GM21786 (cell line): Measurements from ENCODE around the gene NCAPD3.

Experiments used
- ATAC-seq: cut with Tn5 transposase; IDR thresholded peaks from one replicate; pipeline ENCODE4 v1.9.1; 2021; ENCODE audit not compliant: unreplicated experiment

The NCAPD3 gene

DNA sequence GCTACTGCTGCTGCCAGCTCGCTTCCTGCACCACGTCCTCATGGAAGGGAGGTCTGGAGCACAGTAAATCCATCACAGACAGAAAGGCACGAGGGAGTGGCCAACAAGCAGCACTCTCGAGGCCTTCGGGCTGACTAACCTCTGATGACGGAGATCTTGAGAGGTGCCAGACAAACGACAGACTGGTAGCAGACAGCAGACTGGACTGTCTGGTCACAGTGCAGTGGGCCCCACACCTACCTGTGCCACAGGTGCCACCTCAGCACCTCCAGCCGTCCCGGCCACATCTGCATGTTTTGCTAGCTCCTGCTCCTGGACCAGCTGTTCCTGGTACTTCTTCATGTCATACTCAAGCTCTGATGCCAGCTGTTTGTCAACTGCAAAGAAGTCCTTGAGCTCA is 64.1 kb downstream of the NCAPD3 start:
- no peak for ATAC-seq

DNA sequence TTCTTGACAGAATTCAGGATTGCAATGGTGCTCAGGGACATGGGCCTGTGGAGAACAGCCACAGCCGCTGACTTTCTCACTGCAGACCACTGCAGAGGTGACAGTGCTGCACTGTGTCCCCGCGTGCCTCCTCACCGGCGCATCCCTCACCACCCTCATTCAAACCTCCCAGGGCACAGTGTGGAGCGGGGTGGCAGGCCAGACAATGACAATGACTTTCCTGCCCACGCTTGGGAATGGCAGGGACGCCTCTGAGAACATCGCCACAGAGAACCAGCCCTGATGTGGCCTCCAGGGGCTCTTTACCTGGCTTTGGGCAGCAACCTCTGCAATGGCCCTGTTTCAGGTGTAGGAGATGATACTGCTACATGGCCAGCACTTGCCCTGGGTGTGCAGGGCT is 65.7 kb downstream of the NCAPD3 start:
- no peak for ATAC-seq

DNA sequence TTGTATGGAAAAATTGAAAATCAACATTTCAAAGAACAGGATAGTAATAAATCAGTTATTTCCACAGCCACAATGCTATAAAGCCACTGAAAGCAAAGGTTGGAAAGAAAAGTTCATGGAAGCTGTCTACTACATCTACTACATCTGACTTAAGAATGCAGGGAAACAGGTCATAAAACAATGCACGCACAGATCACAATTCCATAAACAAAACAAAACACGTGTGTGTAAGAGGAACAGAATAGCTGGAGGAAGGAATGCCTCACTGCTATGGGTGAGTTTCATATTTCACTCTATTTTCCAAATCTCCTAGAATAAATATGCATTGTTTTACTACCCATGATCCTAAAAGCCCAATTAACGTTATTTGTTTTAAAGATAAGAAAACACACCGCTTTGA is 66.3 kb downstream of the NCAPD3 start:
- ATAC-seq, result no peak

DNA sequence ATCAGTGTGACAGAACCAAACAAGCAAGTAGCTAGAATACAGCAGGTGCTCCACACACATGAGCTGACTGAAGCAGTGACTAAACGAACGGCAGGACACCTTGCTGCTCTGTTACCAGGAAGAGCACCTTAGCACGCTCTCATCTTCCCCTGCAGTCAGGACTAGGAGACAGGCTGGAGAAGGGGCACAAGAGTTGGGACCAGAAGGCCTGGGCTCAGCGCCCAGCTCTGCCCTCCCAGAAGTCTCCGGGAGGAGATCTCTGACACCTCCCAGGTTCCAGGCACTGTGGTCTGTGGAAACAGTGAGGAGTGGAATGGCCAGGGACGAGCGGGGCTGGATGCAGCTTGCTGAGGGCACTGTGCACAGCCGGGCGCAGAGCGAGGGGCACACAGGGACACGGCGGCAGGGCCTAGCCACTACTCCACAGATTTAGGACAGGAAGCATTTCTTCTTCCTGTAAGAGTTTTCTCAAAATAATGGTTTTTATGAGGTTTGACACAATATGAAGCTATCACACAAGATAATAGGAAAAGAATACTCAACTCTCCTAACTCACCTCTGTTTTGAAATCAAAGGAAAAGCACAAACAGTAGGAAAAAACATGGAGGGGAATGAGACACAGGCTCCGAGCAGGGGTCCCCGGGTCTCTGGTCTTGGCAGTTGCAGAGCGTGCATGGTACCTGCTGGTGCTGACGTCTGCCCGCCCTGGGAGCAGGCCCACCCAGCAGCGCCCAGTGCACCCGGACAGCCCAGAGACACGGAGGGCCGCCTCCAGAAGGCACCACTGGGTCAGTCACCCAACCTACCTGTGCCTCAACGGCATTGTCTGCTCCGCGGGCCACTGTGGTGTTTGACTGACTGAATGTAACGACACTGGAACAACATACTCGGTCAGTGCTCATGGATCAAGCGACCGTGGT is 67.6 kb downstream of the NCAPD3 start:
- ATAC-seq, result no peak

DNA sequence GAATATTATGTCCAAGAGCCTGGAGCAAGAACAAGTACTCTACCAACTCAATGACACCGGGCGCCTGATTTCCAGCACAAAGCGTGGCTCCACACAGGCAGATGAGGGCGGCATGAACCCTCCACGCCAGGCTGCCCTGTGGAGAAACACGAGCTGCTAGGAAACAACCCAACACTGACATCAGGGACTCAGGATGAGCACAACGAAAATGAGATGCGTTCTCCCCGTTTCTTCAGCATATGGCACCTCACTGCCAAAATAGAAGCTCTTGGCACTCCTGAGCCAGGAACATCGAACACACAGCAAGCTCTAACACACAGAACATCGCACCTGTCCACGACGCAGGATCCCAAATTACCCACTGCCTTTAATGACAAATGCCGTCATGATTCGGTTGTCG is 68.3 kb downstream of the NCAPD3 start:
- no peak for ATAC-seq

DNA sequence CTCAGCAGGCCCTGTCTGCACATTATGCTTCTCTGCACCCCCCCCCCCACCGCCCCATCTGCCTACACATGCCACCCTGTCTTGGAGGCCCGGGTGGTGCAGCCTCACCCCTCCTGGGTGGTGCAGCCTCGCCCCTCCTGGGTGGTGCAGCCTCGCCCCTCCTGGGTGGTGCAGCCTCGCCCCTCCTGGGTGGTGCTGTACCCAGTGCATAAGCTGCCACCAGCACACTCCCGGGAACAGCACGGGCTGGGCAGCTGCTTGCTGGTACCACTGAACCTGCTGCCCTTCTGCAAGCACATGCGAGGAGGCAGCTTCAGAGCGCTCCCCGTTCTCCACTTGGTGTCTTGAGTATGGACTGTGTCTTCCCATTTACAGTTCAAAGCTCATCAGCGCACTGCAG is 69.3 kb downstream of the NCAPD3 start:
- ATAC-seq, result no peak

DNA sequence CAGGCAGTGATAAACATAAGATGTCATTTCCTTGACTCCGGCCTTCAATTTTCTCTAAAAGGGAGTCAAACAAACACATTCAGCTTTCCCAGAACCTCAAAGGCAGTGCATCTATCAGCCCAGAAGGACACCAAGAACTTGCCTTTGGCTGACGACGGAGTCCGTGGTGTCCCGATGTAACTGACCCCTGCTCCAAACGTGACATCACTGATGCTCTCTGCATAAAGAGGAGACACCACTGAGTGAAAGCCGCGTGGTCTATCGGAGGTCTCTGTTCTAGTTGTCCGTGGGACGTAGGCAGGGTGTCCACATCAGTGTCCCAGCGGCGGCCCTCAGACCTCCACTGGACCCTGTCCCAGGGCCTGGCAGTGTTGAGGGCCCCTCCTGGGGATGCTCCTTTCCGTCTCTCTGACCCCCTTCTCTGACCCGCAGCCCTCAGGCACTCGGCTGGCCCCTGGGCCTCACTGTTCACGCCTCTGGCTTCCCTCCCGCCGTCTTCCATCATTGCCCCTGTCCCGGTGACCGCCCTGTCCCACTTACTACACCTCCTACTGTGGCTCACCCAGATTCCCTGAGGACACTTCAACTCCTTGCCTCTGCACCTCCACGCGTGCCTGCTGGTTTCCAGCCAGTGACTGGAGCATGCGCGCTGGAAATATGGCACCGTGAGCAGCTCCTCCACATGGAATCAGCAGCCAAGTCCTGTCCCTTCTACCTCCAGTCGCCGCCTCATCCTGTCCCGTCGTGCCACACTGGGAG is 70.4 kb downstream of the NCAPD3 start:
- ATAC-seq, result no peak

DNA sequence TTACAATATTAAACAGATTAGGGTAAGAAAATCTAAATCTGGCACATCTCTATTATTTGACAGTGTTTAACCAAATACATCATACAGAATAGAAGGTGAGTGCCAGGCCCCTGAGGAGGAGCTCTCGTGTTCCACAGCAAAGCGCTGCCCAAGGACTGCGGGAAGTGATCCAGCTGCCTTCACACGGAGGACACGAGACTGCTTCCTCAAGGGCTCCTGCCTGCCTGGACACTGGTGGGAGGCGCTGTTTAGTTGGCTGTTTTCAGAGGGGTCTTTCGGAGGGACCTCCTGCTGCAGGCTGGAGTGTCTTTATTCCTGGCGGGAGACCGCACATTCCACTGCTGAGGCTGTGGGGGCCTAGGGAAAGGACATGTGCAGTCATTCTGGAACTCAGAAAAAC is 71.1 kb downstream of the NCAPD3 start:
- ATAC-seq, result no peak

DNA sequence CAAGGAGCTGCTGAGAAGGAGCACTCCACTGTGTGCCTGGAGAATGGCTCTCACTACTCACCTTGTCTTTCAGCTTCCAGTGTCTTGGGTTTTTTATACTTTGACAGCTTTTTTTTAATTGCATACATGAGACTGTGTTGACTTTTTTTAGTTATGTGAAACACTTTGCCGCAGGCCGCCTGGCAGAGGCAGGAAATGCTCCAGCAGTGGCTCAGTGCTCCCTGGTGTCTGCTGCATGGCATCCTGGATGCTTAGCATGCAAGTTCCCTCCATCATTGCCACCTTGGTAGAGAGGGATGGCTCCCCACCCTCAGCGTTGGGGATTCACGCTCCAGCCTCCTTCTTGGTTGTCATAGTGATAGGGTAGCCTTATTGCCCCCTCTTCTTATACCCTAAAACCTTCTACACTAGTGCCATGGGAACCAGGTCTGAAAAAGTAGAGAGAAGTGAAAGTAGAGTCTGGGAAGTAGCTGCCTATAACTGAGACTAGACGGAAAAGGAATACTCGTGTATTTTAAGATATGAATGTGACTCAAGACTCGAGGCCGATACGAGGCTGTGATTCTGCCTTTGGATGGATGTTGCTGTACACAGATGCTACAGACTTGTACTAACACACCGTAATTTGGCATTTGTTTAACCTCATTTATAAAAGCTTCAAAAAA is 72.6 kb downstream of the NCAPD3 start:
- ATAC-seq, result no peak

DNA sequence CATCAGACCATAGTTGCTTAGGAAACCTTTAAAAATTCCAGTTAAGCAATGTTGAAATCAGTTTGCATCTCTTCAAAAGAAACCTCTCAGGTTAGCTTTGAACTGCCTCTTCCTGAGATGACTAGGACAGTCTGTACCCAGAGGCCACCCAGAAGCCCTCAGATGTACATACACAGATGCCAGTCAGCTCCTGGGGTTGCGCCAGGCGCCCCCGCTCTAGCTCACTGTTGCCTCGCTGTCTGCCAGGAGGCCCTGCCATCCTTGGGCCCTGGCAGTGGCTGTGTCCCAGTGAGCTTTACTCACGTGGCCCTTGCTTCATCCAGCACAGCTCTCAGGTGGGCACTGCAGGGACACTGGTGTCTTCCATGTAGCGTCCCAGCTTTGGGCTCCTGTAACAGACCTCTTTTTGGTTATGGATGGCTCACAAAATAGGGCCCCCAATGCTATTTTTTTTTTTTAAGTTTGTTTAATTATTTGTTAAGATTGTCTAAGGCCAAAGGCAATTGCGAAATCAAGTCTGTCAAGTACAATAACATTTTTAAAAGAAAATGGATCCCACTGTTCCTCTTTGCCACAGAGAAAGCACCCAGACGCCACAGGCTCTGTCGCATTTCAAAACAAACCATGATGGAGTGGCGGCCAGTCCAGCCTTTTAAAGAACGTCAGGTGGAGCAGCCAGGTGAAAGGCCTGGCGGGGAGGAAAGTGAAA is 73.4 kb downstream of the NCAPD3 start:
- no peak for ATAC-seq

DNA sequence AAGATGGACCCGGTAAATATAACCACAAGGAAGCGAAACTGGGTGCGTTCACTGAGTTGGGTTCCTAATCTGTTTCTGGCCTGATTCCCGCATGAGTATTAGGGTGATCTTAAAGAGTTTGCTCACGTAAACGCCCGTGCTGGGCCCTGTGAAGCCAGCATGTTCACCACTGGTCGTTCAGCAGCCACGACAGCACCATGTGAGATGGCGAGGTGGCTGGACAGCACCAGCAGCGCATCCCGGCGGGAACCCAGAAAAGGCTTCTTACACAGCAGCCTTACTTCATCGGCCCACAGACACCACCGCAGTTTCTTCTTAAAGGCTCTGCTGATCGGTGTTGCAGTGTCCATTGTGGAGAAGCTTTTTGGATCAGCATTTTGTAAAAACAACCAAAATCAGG is 74.4 kb downstream of the NCAPD3 start:
- no peak for ATAC-seq

DNA sequence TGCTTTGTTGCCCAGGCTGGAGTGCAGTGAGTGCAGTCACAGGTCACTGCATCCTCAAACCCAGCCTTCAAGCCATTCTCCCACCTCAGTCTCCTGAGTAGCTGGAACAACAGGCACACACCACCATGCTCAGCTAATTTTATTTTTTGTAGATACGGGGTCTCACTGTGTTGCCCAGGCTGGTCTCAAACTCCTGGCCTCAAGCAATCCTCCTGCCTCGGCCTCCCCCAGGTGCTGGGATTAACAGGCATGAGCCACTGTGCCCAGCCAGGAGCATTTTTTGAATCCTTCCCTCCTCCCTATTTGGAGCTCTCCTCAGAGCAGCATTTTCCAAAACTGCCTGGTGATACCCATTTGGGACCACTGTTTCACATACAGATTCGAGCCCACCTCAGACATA is 77.2 kb downstream of the NCAPD3 start:
- ATAC-seq, result no peak

DNA sequence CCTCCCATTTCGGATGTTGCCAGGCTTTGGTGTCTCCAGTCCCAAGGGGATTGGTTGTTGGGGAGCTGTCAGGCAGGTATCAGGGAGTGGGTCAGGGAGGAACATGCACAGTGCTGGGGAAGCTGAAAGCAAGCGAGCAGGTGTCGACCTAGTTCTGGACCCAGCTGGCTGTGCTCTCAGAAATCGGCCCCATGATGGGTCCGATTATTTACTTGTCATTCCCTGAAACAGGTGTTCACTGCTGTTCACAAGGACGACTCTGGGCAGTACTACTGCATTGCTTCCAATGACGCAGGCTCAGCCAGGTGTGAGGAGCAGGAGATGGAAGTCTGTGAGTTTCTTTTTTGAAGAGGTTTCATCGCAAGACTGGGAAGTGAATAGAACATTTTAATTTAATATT is 78.1 kb downstream of the NCAPD3 start:
- ATAC-seq, result no peak

DNA sequence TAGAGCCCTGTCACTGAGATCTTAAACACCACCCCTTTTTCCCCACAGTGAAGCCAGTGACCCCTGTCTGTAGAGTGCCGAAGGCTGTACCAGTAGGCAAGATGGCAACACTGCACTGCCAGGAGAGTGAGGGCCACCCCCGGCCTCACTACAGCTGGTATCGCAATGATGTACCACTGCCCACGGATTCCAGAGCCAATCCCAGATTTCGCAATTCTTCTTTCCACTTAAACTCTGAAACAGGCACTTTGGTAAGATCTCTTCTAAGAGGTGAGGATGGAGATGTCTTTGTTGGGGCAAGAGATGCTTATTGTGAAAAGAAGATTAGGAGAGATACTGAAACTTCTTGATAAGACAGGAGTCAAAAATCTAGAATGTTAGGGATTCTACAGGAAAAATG is 79.0 kb downstream of the NCAPD3 start:
- ATAC-seq, result no peak

DNA sequence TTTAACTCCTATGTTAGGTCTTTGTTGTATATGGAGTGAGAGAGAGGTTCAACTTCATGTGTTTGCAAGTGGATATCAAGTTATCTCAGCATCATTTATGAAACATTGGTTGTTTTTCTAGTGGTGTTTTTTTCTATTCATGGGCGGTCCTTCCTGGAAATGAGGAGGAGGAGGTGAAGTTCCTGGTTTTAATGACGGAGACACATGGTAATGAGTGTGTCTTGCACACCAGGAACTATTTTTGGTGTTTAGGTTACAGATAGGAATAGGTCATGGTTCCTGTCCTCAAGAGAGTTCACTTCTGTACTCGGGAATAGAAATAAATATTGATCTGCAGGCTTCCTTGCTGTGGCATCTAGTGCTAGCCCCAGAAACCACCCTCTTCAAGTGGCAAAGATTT is 80.0 kb downstream of the NCAPD3 start:
- no peak for ATAC-seq

DNA sequence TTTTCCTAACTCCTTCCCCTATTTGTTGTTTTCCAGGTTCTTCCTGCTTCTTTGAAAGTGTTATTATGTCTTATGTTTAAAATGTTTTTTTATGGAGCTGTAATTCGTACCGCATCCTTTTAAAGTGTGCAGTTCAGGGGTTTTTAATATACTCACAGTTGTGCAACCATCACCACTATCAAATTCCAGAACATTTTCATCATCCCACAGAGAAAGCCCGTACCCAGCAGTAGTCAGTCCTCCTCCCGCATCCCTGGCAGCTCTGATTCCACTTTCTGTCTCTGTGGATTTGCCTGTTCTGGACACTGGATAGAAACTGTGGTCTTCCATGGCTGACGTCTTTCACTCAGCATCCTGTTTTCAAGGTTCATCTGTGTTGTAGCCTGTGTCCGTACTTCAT is 81.2 kb downstream of the NCAPD3 start:
- ATAC-seq, result no peak

DNA sequence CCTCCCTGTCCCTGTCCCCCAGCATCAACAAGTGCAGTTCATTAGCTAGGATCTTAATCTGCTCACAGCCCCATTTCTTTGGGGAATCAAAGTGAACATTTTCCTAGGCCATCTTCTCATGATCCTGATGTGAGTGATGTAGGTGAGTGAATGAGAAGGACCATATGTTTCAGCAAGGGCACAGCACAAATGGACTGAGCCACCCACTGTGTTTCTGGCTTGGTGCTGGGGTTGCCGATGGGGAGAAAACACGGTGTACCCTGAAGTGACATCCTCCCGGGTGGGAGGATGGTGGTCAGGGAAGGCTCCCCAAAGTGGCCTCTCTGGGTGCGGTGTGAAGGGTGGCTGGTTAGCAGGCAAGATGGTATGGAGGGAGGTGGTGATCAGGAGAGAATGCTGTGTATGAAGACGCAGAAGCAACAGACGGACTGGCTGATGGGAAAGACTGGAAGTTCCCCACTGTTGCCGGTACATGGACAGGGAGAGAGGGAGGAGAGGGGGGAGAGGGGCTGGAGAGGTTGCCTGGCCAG is 82.7 kb downstream of the NCAPD3 start:
- ATAC-seq, result no peak

DNA sequence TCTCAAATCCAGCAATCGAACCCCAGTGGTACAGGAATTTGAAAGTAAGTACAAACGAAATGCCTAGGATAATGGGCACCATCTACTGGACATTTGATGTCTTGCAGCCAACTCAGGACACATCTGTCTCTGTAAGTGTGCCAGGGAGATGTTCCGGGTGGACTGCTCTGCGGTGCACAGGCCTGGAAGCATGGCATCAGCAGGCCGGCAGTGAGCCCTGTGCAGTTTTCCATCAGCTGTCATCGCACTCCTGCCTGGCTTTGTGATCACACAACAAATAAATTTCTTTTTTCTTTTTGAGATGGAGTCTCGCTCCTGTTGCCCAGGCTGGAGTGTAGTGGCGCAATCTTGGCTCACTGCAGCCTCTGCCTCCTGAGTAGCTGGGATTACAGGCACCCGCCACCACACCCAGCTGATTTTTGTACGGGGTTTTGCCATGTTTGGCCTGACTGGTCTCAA is 83.9 kb downstream of the NCAPD3 start:
- ATAC-seq, result peak; percentile 65

DNA sequence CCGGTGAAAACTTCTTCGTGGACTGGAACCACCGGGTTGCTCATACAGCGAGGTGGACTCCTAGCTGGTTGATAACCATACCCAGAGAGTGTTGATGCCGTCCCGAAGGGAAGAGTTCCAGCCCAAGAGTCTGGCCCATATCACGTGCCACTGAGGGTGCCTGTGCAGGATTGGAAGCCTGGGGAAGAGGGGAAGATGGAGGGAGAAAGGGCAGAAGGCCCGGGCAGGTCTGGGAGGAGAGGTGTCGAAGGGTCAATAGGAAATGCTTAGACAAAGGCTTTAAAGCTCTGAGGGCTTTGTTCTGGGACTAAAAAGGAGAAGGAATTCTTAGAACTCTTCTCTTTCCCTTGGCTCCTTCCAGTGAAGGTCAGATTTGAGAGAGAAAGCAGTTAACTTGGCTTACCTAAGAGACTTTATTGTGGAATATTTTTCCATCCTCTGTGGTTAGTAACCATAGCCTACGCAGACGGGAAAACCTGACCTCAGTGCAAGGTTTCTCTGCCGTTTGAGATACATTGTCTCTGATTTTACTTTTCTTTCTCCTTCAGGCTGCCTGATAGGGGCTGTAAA is 84.4 kb downstream of the NCAPD3 start:
- no peak for ATAC-seq

DNA sequence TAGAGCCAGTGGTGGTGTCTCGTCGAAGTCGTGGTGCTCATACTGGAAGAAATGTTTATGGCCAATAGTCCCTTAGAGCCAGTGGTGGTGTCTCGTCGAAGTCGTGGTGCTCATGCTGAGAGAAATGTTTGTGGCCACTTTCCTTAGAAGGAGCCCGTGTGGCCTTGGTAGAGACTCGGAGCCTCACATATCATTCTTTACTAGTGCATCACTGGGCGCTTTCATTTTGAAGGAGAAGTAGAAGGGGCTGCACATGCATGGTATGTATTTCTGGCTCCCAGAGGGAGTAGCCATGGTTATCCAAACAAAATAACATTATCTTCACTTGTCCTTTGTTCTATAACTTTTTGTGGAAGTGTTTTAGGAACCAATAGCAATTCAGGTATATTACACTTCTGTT is 85.4 kb downstream of the NCAPD3 start:
- ATAC-seq, result no peak

DNA sequence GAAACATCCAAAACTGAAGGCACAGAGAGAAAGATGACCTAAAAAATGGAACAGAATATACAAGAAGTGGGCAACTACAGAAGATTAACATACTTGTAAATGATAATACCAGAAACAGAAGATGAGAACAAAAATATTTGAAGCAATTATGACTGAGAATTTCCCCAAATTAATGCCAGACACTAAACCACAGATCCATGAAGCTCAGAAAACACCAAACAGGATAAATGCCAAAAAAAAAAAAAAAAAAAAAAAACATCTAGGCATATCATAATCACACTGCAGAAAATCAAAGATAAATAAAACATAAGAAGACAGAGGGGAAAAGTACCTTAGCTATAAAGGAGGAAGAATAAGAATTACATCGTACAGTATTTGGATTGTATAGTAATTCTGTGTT is 89.6 kb downstream of the NCAPD3 start:
- no peak for ATAC-seq
